BLaER1 treated with 17β-estradiol and CSF1 and Interleukin-3, amounts not matched to agents 10 nM and 100 nM (cell line): ENCODE results near the gene GALNT2.

Experiments used
- H3K27ac ChIP-seq, 11 experiments: shearing (Covaris generic); formaldehyde crosslinking; 2 replicates each; pipeline ENCODE4 v1.8.1; 2022
- H3K27me3 ChIP-seq, 11 experiments: shearing (Covaris generic); formaldehyde crosslinking; 2 replicates each; pipeline ENCODE4 v1.8.1; 2022
- H3K36me3 ChIP-seq, 11 experiments: shearing (Covaris generic); formaldehyde crosslinking; 2 replicates each; pipeline ENCODE4 v1.8.1; 2022
- H3K4me1 ChIP-seq, 10 experiments: shearing (Covaris generic); formaldehyde crosslinking; 2 replicates each; pipeline ENCODE4 v1.8.1; 2022
- H3K4me2 ChIP-seq, 11 experiments: shearing (Covaris generic); formaldehyde crosslinking; 2 replicates each; pipeline ENCODE4 v1.8.1; 2022
- H3K4me3 ChIP-seq, 10 experiments: shearing (Covaris generic); formaldehyde crosslinking; 2 replicates each; pipeline ENCODE4 v1.8.1; 2022
- H3K9ac ChIP-seq, 11 experiments: shearing (Covaris generic); formaldehyde crosslinking; 2 replicates each; pipeline ENCODE4 v1.8.1; 2022
- H3K9me3 ChIP-seq, 11 experiments: shearing (Covaris generic); formaldehyde crosslinking; replicated peaks in 1 of 11; 2 replicates each; pipeline ENCODE4 v1.8.1; 2022
- H4K20me1 ChIP-seq, 11 experiments: shearing (Covaris generic); formaldehyde crosslinking; 2 replicates each; pipeline ENCODE4 v1.8.1; 2022
- Cebpa-rat ChIP-seq, 11 experiments: shearing (Covaris generic); IDR thresholded peaks; 2 replicates each; pipeline ENCODE4 v1.8.1; 2022

GALNT2 gene

DNA sequence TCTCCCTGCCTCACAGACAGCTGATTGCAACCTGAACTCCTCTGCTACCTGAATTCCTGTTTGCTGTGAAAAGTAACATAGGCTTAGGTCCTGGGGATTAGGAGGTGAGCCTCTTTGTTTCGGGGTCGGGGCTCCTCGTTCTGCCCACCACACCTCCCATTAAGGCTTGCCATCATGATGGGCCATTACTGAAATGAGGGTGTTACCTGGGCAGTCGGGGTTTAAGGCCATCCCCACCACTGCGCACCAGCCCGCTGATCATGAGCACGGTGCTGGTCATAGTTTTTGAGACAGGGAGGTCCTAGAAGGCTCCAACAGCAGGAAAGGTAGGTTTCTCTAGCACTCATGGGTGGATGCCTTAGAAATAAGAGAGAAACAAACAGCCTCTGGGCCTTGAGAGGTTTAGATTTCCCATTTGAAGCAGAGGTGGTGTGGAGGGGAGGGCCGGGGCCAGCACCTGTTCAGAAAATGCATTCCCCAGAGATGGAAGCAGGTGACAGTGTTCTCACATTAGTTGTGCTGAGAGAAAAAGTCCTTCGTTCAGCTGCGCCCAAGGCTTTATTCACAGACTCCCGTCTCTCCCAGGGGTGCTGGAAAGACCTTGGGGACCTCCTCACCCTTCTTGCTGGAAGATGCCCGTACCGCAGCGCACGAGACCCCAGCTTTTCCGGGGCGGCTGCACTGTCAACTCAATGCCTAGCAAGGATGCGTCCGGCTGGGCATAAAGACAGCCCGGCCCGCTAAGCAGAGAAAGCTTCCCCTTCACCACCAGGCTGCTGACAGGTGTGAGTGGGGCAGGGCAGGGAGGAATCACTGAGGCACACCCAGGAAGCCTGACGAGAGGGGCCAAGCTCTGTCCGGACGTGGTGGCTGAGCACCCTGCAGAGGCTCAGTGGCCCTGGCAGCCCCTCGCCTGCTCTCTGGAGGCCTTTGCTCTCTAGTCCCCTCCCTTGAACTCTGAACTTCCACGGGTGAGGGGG lies 233.6 kb downstream of the GALNT2 start:
- Histone ChIP-seq H3K4me1 (peaks cover 7 to 31% (median 29%) of the 10 kb centered on the region in 10 experiments), H3K36me3 (no peaks in the 10 kb centered on the region), H3K9ac (peak overlapping the region in 2 of 11 experiments; percentile 6 to 14; a peak in 1 of 22 replicates), H3K4me2 (peak overlapping the region in 9 of 11 experiments; percentile 39 to 92 (median 72); a peak in 17 of 22 replicates), H3K4me3 (no peak overlapping the region; a peak in 1 of 20 replicates), H4K20me1 (no peaks in the 10 kb centered on the region; a peak in 1 of 22 replicates), H3K9me3 (no peaks in the 10 kb centered on the region), H3K27me3 (peaks cover 0 to 27% (median 17%) of the 10 kb centered on the region in 11 experiments; a peak in 15 of 22 replicates), H3K27ac (no peak overlapping the region)
- no peak for TF ChIP-seq Cebpa-rat (IDR thresholded peaks at IDR 0.05)

DNA sequence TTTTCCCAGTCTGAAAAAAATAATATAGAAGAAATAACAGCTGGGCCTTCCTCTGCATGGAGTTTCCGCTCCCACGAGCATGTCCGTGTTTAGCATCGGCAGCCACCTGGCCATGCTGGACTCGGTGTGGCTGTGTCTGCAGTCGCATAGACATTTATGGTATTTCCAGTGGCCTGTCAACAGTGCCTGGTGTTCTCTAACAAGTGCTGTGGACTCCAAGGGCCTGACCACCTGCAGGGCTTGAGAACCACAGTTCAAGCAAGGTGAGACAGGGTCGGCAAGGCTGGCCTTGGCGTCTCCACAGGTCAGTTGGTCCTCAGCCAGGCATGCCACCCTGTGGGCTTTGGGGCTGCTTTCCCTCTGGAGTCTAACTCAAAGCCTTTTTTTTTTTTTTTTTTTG lies 234.3 kb downstream of the GALNT2 start:
- Histone ChIP-seq H3K9ac (no peak overlapping the region), H4K20me1 (no peaks in the 10 kb centered on the region; a peak in 1 of 22 replicates), H3K9me3 (no peaks in the 10 kb centered on the region), H3K27me3 (peaks cover 0 to 27% (median 17%) of the 10 kb centered on the region in 11 experiments; a peak in 15 of 22 replicates), H3K4me1 (peaks cover 7 to 31% (median 29%) of the 10 kb centered on the region in 10 experiments), H3K27ac (no peak overlapping the region), H3K36me3 (no peaks in the 10 kb centered on the region), H3K4me2 (peak overlapping the region in 9 of 11 experiments; percentile 39 to 92 (median 72); a peak in 16 of 22 replicates), H3K4me3 (no peak overlapping the region; a peak in 1 of 20 replicates)
- TF ChIP-seq Cebpa-rat (IDR thresholded peaks at IDR 0.05) = no peak

DNA sequence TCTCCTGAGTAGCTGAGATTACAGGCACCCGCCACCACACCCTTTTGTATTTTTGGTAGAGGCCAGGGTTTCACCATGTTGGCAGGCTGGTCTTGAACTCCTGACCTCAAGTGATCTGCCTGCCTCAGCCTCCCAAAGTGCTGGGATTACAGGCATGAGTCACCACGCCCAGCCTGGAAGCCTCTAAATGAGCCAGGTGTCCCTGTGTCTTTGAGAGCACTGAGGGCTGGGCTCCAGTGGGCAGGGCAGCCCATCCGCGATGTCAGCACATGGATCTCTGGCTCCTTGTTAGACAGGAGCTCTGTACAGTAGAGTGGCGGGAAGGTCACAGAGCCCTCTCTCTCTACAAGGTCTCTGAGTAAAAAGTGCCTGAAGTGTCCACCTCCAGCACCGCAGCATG lies 234.8 kb downstream of the GALNT2 start:
- H3K9ac ChIP-seq = no peak overlapping the region
- H4K20me1 ChIP-seq = no peaks in the 10 kb centered on the region; a peak in 1 of 22 replicates
- H3K4me1 ChIP-seq = peaks cover 7 to 31% (median 29%) of the 10 kb centered on the region in 10 experiments
- no peaks in the 10 kb centered on the region for H3K9me3 ChIP-seq
- H3K27me3 ChIP-seq = peaks cover 0 to 27% (median 17%) of the 10 kb centered on the region in 11 experiments; a peak in 15 of 22 replicates
- no peaks in the 10 kb centered on the region for H3K36me3 ChIP-seq
- no peak overlapping the region for H3K4me3 ChIP-seq
- no peak overlapping the region for H3K27ac ChIP-seq
- TF ChIP-seq Cebpa-rat (IDR thresholded peaks at IDR 0.05) = no peak
- peak overlapping the region in 8 of 11 experiments; percentile 13 to 92 (median 69); a peak in 13 of 22 replicates for H3K4me2 ChIP-seq

DNA sequence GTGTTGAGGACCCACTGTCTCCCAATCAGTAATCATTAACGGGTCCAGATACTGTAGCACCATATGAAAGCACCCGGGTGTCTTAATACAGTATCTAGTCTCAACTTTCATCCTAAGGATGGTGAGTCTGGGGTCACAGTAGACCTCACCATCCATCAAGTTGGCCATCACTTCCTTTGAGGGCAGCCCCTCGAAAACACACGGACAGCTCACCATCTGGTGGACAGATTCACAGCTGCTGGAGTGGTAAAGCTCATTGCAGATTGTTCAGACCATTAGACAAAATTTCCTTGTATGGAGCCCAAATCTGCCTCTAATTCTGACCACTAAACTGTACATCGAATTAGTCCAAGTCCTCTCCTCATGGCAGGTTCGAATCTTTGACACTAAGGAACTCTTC lies 236.0 kb downstream of the GALNT2 start:
- H3K9me3 ChIP-seq = no peaks in the 10 kb centered on the region
- TF ChIP-seq Cebpa-rat (IDR thresholded peaks at IDR 0.05) = no peak
- no peak overlapping the region for H3K27ac ChIP-seq
- H3K4me1 ChIP-seq = peaks cover 7 to 41% (median 29%) of the 10 kb centered on the region in 10 experiments
- no peaks in the 10 kb centered on the region; a peak in 1 of 22 replicates for H4K20me1 ChIP-seq
- H3K27me3 ChIP-seq = peaks cover 0 to 27% (median 17%) of the 10 kb centered on the region in 11 experiments; a peak in 15 of 22 replicates
- H3K36me3 ChIP-seq = no peaks in the 10 kb centered on the region
- H3K4me3 ChIP-seq = no peak overlapping the region
- H3K4me2 ChIP-seq = no peak overlapping the region
- no peak overlapping the region for H3K9ac ChIP-seq

DNA sequence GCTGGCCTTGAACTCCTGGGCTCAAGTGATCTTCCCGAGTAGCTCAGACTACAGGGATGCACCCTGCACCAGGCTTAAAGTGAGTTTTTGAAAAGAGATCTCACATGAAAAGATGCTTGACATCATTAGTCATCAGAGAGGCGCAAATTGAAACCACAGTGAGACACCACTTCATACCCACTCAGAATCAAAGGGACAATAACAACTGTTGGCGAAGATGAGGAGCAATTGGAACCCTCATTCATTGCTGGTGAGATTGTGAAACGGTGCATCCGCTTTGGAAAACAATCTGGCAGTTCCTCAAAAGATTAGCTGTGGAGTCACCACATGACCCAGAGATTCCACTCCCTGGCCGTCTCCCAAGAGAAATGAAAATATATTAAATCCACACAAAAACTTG lies 236.8 kb downstream of the GALNT2 start:
- H3K27me3 ChIP-seq = peaks cover 0 to 27% (median 17%) of the 10 kb centered on the region in 11 experiments; a peak in 15 of 22 replicates
- H3K36me3 ChIP-seq = no peaks in the 10 kb centered on the region
- H3K9me3 ChIP-seq = no peaks in the 10 kb centered on the region
- no peak overlapping the region for H3K27ac ChIP-seq
- H3K4me2 ChIP-seq = no peak overlapping the region
- TF ChIP-seq Cebpa-rat (IDR thresholded peaks at IDR 0.05) = no peak
- H4K20me1 ChIP-seq = no peaks in the 10 kb centered on the region; a peak in 1 of 22 replicates
- H3K4me3 ChIP-seq = no peak overlapping the region
- H3K9ac ChIP-seq = no peak overlapping the region
- H3K4me1 ChIP-seq = peaks cover 7 to 41% (median 29%) of the 10 kb centered on the region in 10 experiments

DNA sequence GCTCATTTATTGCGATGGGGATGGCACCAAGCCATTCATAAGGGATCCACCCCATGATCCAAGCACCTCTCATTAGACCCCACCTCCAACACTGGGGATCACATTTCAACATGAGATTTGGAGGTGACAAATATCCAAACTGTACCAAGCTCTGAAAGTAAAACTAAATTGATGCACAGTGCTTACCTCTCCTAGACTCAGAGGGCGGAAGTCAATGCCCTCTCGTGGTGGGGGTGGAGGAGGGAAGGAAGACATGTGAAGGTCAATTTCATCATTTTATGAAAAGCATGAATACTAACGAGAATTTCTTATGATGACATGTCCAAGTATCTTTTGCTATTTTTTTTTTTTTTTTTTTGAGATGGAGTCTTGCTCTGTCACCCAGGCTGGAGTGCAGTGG lies 239.1 kb downstream of the GALNT2 start:
- H3K27me3 ChIP-seq = peaks cover 0 to 8% (median 3%) of the 10 kb centered on the region in 11 experiments; a peak in 12 of 22 replicates
- TF ChIP-seq Cebpa-rat (IDR thresholded peaks at IDR 0.05) = no peak
- no peak overlapping the region for H3K4me3 ChIP-seq

DNA sequence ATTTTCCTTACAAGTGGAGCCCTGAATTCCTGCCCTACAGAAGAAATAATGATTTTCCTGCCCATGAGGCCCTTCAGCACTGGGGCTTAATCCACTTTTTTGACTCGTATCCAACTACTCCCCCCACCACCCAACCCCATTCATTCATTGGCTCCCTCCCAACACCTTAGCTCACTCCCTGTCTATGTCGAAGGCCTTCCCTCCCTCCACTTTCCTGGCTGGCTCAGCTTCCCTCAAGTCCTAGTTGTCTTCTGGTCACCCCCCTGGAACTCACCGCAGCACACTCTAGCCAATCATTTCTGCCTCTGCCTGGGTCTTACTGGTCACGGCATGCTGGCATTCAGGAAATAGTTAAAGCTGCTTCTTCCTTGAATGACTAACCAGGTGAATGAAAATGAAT lies 240.2 kb downstream of the GALNT2 start:
- Histone ChIP-seq H3K4me1 (peaks cover 0 to 20% (median 9%) of the 10 kb centered on the region in 10 experiments; a peak in 9 of 20 replicates), H3K27ac (no peak overlapping the region), H3K27me3 (no peaks in the 10 kb centered on the region), H4K20me1 (no peaks in the 10 kb centered on the region; a peak in 1 of 22 replicates), H3K4me3 (no peak overlapping the region), H3K36me3 (no peaks in the 10 kb centered on the region), H3K4me2 (peak overlapping the region in 2 of 11 experiments; percentile 11 to 33; a peak in 3 of 22 replicates), H3K9ac (no peak overlapping the region), H3K9me3 (no peaks in the 10 kb centered on the region)
- TF ChIP-seq Cebpa-rat (IDR thresholded peaks at IDR 0.05) = no peak

More for the DNA sequence above, 239.1 kb downstream of the GALNT2 start:
- H3K9me3 ChIP-seq = no peaks in the 10 kb centered on the region
- H3K27ac ChIP-seq = no peak overlapping the region
- H3K4me1 ChIP-seq = peaks cover 0 to 29% (median 16%) of the 10 kb centered on the region in 10 experiments; a peak in 14 of 20 replicates
- H3K9ac ChIP-seq = no peak overlapping the region
- H3K4me2 ChIP-seq = no peak overlapping the region
- no peaks in the 10 kb centered on the region for H3K36me3 ChIP-seq
- no peaks in the 10 kb centered on the region; a peak in 1 of 22 replicates for H4K20me1 ChIP-seq

DNA sequence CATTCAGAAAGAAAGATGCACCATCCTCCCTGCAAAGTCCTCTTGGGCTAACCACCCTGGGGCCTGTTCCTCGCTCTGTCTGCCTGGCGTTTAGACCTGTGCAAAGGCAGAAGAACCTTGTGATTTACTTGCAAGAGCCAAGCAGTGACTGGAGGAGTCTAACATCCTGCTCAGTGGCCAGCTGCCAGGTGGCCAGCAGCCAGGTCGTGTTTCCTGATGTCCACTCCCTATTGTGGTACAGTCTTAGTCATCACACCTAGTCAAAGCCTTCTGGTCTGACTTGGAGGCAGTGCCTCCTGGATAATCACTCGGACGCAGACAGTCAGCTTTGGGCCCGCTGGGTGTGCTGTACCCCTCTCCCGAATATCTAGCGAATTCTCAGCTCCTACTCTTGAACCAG lies 241.0 kb downstream of the GALNT2 start:
- no peak for TF ChIP-seq Cebpa-rat (IDR thresholded peaks at IDR 0.05)
- H3K4me3 ChIP-seq = no peak overlapping the region
- H3K36me3 ChIP-seq = no peaks in the 10 kb centered on the region
- H3K9me3 ChIP-seq = no peaks in the 10 kb centered on the region
- no peaks in the 10 kb centered on the region; a peak in 1 of 22 replicates for H4K20me1 ChIP-seq
- H3K9ac ChIP-seq = no peak overlapping the region
- peaks cover 0 to 20% (median 9%) of the 10 kb centered on the region in 10 experiments; a peak in 9 of 20 replicates for H3K4me1 ChIP-seq
- no peak overlapping the region for H3K4me2 ChIP-seq
- H3K27ac ChIP-seq = no peak overlapping the region
- H3K27me3 ChIP-seq = no peaks in the 10 kb centered on the region

DNA sequence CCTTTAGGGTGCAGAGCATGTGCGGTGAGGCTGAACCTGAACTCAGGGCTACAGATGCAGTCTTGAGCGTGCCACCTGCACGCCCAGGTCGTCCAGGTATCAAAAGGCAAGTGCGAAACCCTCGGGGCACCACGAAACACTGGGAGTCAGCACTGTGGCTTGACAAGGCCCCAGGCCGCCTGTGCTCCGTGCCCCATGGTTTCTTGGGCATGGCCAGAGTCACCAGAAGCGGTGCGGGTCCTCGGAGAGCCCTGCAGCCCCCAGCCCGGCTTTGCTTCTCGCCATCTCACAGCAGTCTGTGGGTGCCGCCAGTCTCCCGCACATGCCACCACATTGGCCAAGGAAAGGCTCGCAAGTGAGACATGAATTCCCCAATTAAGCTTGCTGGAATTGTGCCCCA lies 241.8 kb downstream of the GALNT2 start:
- Histone ChIP-seq H3K4me3 (no peak overlapping the region), H3K27ac (no peak overlapping the region), H3K36me3 (no peaks in the 10 kb centered on the region), H3K4me1 (peaks cover 0 to 20% (median 9%) of the 10 kb centered on the region in 10 experiments; a peak in 9 of 20 replicates), H4K20me1 (no peaks in the 10 kb centered on the region; a peak in 1 of 22 replicates), H3K27me3 (no peaks in the 10 kb centered on the region), H3K4me2 (no peak overlapping the region), H3K9me3 (no peaks in the 10 kb centered on the region), H3K9ac (no peak overlapping the region)
- TF ChIP-seq Cebpa-rat (IDR thresholded peaks at IDR 0.05) = no peak
